Glutamatergic neuron (in vitro differentiated cells): ENCODE data around the gene TAF11L7. TPM values are rescaled to one million over a fixed set of nuclear protein-coding genes. Genes with fewer than 3 reads are reported as not detected.
"Not testable (repeated sequence)": the region's sequence is repeated elsewhere in the genome, so short reads cannot be mapped to it uniquely, and the experiment has no call there.

ENCODE experiments used
- DNase-seq: peaks from one replicate; pipeline ENCODE4 v3.0.0; 2022
- H3K27ac Mint-ChIP-seq: one replicate; pipeline ENCODE4 v1.8.0; 2020; ENCODE audit warnings: mild to moderate bottlenecking, mixed read lengths, inconsistent platforms; ENCODE audit not compliant: unreplicated experiment
- H3K27me3 Mint-ChIP-seq: one replicate; pipeline ENCODE4 v1.8.0; 2020; ENCODE audit warnings: mild to moderate bottlenecking, moderate library complexity, mixed read lengths, inconsistent platforms; ENCODE audit not compliant: unreplicated experiment
- H3K36me3 Mint-ChIP-seq: one replicate; pipeline ENCODE4 v1.8.0; 2020; ENCODE audit warnings: mild to moderate bottlenecking, mixed read lengths, inconsistent platforms; ENCODE audit not compliant: unreplicated experiment
- H3K4me1 Mint-ChIP-seq: one replicate; pipeline ENCODE4 v1.8.0; 2020; ENCODE audit warnings: mild to moderate bottlenecking, low read depth, mixed read lengths, inconsistent platforms; ENCODE audit not compliant: unreplicated experiment
- H3K4me3 Mint-ChIP-seq: one replicate; pipeline ENCODE4 v1.8.0; 2020; ENCODE audit warnings: mild to moderate bottlenecking, mixed read lengths, inconsistent platforms; ENCODE audit not compliant: unreplicated experiment
- H3K9me3 Mint-ChIP-seq: one replicate; pipeline ENCODE4 v1.8.0; 2020; ENCODE audit warnings: mild to moderate bottlenecking, moderate library complexity, mixed read lengths, inconsistent platforms; ENCODE audit not compliant: unreplicated experiment
- long read RNA-seq: library from polyadenylated mRNA; unstranded; transcript quantifications from one replicate; pipeline ENCODE4 v2.0.0, GENCODE V29; 2020; ENCODE audit not compliant: unreplicated experiment
- total RNA-seq: library from RNA; stranded (reverse); fragmentation: NEBNext Ultra II Directional; extraction: Animal tissue kit (Norgen Biotek cat#: 25700); gene quantifications from one replicate; pipeline ENCODE4 v1.2.1, GENCODE V29; 2021; ENCODE audit not compliant: unreplicated experiment
- TF ChIP-seq, protein P1 (sequence below): fragments of 200-600 bp; sonication (generic); IDR thresholded peaks from one replicate; pipeline ENCODE4 v1.5.0; 2021; ENCODE audit not compliant: partially characterized antibody, unreplicated experiment

Gene TAF11L7
- total RNA-seq, result 0.83 TPM
- long read RNA-seq, result 0 reads

DNA sequence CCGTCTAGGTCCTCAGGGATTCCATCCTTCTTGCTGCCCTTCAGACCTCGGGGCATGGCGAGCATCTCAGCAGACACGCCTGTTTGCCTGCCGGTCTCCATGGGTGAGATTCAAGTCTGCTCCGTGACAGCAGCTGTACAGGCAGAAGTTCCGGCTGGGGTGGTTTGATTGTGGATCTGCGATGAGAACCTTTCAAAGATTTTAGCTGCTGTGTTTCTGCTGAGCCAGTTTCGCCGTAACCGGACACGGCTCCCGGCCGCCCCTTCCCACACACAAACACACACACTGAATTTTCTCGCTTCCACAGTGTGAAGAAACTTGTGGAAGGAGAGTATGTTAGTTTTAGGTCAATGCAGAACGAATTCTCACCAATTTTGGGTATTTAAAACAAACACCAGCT, at the start of gene TAF11L7:
Gene TAF11L7 (minus strand): TSS at position 101 of the 400 bp plus-strand sequence.
- DNase-seq, H3K36me3 Mint-ChIP-seq, H3K27ac Mint-ChIP-seq: not testable (repeated sequence)

DNA sequence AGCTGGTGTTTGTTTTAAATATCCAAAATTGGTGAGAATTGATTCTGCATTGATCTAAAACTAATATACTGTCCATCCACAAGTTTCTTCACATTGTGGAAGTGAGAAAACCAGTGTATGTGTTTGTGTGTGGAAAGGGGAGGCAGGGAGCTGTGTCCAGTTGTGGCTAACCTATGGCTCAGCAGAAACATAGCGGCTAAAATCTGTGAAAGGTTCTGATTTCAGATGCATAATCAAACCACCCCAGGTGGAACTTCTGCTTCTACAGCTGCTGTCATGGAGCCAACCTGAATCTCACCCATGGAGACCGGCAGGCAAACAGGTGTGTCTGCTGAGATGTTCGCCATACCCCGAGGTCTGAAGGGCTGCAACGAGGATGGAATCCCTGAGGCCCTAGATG, 48.6 kb upstream of the TAF11L7 start, which contains the start of gene TAF11L14:
Gene TAF11L14 (plus strand): TSS at position 301 of the 400 bp plus-strand sequence.
- DNase-seq, result no peak
- Mint-ChIP-seq H3K36me3 (no peaks in the 10 kb centered on the region), H3K9me3 (no peaks in the 10 kb centered on the region), H3K27ac (no peak within 1 kb of the TSS), H3K27me3 (peaks cover 3% of the 10 kb centered on the region), H3K4me1 (no peaks in the 10 kb centered on the region), H3K4me3 (no peak within 1 kb of the TSS)
- TF ChIP-seq, protein P1, sequence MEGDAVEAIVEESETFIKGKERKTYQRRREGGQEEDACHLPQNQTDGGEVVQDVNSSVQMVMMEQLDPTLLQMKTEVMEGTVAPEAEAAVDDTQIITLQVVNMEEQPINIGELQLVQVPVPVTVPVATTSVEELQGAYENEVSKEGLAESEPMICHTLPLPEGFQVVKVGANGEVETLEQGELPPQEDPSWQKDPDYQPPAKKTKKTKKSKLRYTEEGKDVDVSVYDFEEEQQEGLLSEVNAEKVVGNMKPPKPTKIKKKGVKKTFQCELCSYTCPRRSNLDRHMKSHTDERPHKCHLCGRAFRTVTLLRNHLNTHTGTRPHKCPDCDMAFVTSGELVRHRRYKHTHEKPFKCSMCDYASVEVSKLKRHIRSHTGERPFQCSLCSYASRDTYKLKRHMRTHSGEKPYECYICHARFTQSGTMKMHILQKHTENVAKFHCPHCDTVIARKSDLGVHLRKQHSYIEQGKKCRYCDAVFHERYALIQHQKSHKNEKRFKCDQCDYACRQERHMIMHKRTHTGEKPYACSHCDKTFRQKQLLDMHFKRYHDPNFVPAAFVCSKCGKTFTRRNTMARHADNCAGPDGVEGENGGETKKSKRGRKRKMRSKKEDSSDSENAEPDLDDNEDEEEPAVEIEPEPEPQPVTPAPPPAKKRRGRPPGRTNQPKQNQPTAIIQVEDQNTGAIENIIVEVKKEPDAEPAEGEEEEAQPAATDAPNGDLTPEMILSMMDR, result no peak

More for the DNA sequence above, at the start of gene TAF11L7:
- H3K27me3 Mint-ChIP-seq, H3K9me3 Mint-ChIP-seq, H3K4me3 Mint-ChIP-seq, H3K4me1 Mint-ChIP-seq: not testable (repeated sequence)

GRCh38 chr5:17631788-17632187, 46.2 kb upstream of the TAF11L7 start, which contains the start of gene TAF11L13:
TSS of gene TAF11L13 (plus strand) at chr5:17632088.
- H3K4me1 Mint-ChIP-seq, H3K27ac Mint-ChIP-seq, DNase-seq: not testable (repeated sequence)

DNA sequence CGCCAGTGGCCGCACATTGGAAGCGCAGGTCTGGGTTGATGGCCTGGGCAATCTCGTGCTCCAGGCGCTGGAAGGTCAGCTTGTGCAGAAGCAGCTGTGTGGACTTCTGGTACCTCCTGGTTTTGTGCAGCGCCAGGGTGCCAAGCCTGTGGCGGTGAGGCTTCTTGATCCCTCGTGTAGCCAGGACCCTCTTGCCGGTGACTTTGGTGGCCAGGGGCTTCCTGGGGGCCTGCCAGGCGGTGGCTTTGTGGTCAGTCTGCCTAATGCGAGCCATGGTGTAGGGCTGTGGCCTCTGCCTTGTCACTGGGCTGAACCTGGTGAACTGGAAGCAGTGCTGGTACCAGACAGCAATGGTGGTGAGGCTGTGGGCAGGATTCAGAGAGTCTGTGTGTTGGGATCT, 40.1 kb upstream of the TAF11L7 start:
- H3K27ac Mint-ChIP-seq, result peak overlapping the region; percentile 55
- H3K4me1 Mint-ChIP-seq, result peaks cover 7% of the 10 kb centered on the region
- peaks cover 3% of the 10 kb centered on the region for H3K9me3 Mint-ChIP-seq
- TF ChIP-seq, protein P1, result no peak
- H3K4me3 Mint-ChIP-seq, result no peak overlapping the region
- no peak for DNase-seq
- peaks cover 3% of the 10 kb centered on the region for H3K27me3 Mint-ChIP-seq
- no peaks in the 10 kb centered on the region for H3K36me3 Mint-ChIP-seq

More at GRCh38 chr5:17631788-17632187, 46.2 kb upstream of the TAF11L7 start, which contains the start of gene TAF11L13:
- H3K36me3 Mint-ChIP-seq, H3K9me3 Mint-ChIP-seq, H3K27me3 Mint-ChIP-seq, H3K4me3 Mint-ChIP-seq: not testable (repeated sequence)

DNA sequence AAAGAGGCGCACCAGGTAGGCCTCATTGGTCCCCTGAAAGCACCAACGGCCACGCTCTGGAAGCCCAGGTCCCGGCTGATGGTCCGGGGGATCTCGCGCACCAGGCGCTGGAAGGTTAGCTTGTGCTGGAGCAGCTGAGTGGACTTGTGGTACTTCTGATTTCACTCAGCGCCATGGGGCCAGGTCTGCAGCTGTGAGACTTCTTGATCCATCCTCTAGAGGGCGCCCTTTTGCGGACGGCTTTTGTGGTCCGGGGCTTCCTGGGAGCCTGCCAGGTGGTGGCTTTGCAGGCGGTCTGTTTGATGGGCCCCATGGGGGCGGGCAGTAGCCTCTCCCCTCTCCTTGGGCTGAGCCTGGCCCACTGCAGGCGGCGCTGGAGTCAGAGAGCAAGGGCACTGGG, 35.1 kb upstream of the TAF11L7 start:
- Mint-ChIP-seq H3K27ac (no peak overlapping the region), H3K27me3 (peaks cover 1% of the 10 kb centered on the region)
- no peak for DNase-seq

GRCh38 chr5:17619354-17619753, 33.8 kb upstream of the TAF11L7 start:
- H3K27ac Mint-ChIP-seq, result no peak overlapping the region
- DNase-seq, result no peak
- peaks cover 8% of the 10 kb centered on the region for H3K4me1 Mint-ChIP-seq
- no peaks in the 10 kb centered on the region for H3K9me3 Mint-ChIP-seq
- TF ChIP-seq, protein P1, result no peak
- H3K4me3 Mint-ChIP-seq, result no peak overlapping the region
- peaks cover 5% of the 10 kb centered on the region for H3K36me3 Mint-ChIP-seq
- peaks cover 1% of the 10 kb centered on the region for H3K27me3 Mint-ChIP-seq

More for the DNA sequence above, 35.1 kb upstream of the TAF11L7 start:
- H3K36me3 Mint-ChIP-seq, result peaks cover 5% of the 10 kb centered on the region
- H3K4me3 Mint-ChIP-seq, result no peak overlapping the region
- TF ChIP-seq, protein P1, result peak; percentile 56
- peaks cover 1% of the 10 kb centered on the region for H3K4me1 Mint-ChIP-seq
- H3K9me3 Mint-ChIP-seq, result no peaks in the 10 kb centered on the region
